IMR-90 (cell line): ENCODE measurements around the gene AMZ1. TPM values are rescaled to one million over a fixed set of nuclear protein-coding genes. Genes with fewer than 3 reads are reported as not detected.
A peak's percentile ranks its signal among the peaks of the same experiment; 100 is the strongest.

Experiments
- ATAC-seq: fragments of 200-7000 bp; cut with Tn5 transposase; 2 replicates; pipeline ENCODE4 v1.9.1; 2020; ENCODE audit warnings: low read depth, mild to moderate bottlenecking, moderate library complexity
- BruUV-seq: library from RNA; stranded (reverse); fragments of 400-500 nt; replicated peaks from 2 replicates; lab custom pipeline; 2021; lab: Mats Ljungman, UMichigan
- CTCF ChIA-PET: fragments of 300-600 bp; formaldehyde crosslinking; extraction: SDS; loops from one replicate; lab custom pipeline; 2021; ENCODE audit warnings: antibody characterized with exemption; lab: Yijun Ruan, JAX
- POLR2A ChIA-PET: fragments of 300-600 bp; sonication (Branson Sonifier 250); formaldehyde crosslinking; loops from one replicate; lab custom pipeline; 2022; ENCODE audit warnings: antibody characterized with exemption; ENCODE audit not compliant: unreplicated experiment; lab: Charles Lee
- DNase-seq: peaks from one replicate; pipeline ENCODE4 v3.0.0; 2013
- H2AFZ ChIP-seq: replicated peaks from 2 replicates; pipeline ENCODE3; 2013; ENCODE audit warnings: low read length, mild to moderate bottlenecking; ENCODE audit not compliant: poor library complexity
- H2AK5ac ChIP-seq: 2 replicates; pipeline ENCODE4 v1.6.1; 2013; ENCODE audit warnings: low read depth, low read length, inconsistent platforms
- H2AK9ac ChIP-seq: replicated peaks from 2 replicates; pipeline ENCODE3; 2013; ENCODE audit warnings: mild to moderate bottlenecking, low read depth, low read length, moderate library complexity; ENCODE audit not compliant: poor library complexity
- H2BK120ac ChIP-seq: 2 replicates; pipeline ENCODE4 v1.6.1; 2013; ENCODE audit warnings: low read depth, low read length, inconsistent platforms
- H2BK15ac ChIP-seq: 3 replicates; pipeline ENCODE4 v1.6.1; 2013; ENCODE audit warnings: low read depth, low read length, inconsistent platforms
- H2BK20ac ChIP-seq: 2 replicates; pipeline ENCODE4 v1.6.1; 2013; ENCODE audit warnings: low read depth, mild to moderate bottlenecking, inconsistent platforms, low read length, moderate library complexity
- H2BK5ac ChIP-seq: 2 replicates; pipeline ENCODE4 v1.6.1; 2013; ENCODE audit warnings: mild to moderate bottlenecking, low read depth, low read length, inconsistent platforms; ENCODE audit not compliant: poor library complexity, severe bottlenecking
- H3K14ac ChIP-seq: replicated peaks from 2 replicates; pipeline ENCODE4 v1.6.1; 2013; ENCODE audit warnings: low read depth, low read length, inconsistent platforms
- H3K18ac ChIP-seq: 2 replicates; pipeline ENCODE4 v1.6.1; 2013; ENCODE audit warnings: low read depth, low read length, control low read depth
- H3K23ac ChIP-seq: 2 replicates; pipeline ENCODE4 v1.6.1; 2013; ENCODE audit warnings: low read depth, low read length, inconsistent platforms
- H3K27ac ChIP-seq: 2 replicates; pipeline ENCODE4 v1.5.1; 2013; ENCODE audit warnings: mild to moderate bottlenecking, control low read depth, low read length; ENCODE audit not compliant: insufficient read depth
- H3K27me3 ChIP-seq: 2 replicates; pipeline ENCODE4 v1.6.1; 2013; ENCODE audit warnings: low read length; ENCODE audit not compliant: control insufficient read depth, insufficient read depth
- H3K36me3 ChIP-seq: 2 replicates; pipeline ENCODE4 v1.6.1; 2013; ENCODE audit warnings: low read length, mixed read lengths; ENCODE audit not compliant: control insufficient read depth, insufficient read depth
- H3K4ac ChIP-seq: 2 replicates; pipeline ENCODE4 v1.6.1; 2013; ENCODE audit warnings: low read depth, low read length, inconsistent platforms
- H3K4me1 ChIP-seq: 2 replicates; pipeline ENCODE4 v1.6.1; 2013; ENCODE audit warnings: low read length, mixed read lengths; ENCODE audit not compliant: control insufficient read depth, insufficient read depth
- H3K4me2 ChIP-seq: 2 replicates; pipeline ENCODE4 v1.6.1; 2013; ENCODE audit warnings: low read depth, mild to moderate bottlenecking, control low read depth, low read length, moderate library complexity
- H3K4me3 ChIP-seq: 2 replicates; pipeline ENCODE4 v1.5.1; 2013; ENCODE audit warnings: low read depth, mild to moderate bottlenecking, control low read depth, low read length, moderate library complexity; ENCODE audit not compliant: insufficient read depth
- H3K56ac ChIP-seq: 2 replicates; pipeline ENCODE4 v1.6.1; 2013; ENCODE audit warnings: low read length, inconsistent platforms; ENCODE audit not compliant: insufficient read depth; ENCODE audit errors: extremely low read depth
- H3K79me1 ChIP-seq, 2 experiments: 2 replicates each; pipeline ENCODE4 v1.6.1; 2013; ENCODE audit warnings: low read length in 2 of 2, inconsistent platforms in 1 of 2, low read depth in 1 of 2
- H3K9ac ChIP-seq: 2 replicates; pipeline ENCODE4 v1.6.1; 2013; ENCODE audit warnings: low read depth, low read length, control low read depth
- H3K9me1 ChIP-seq: 2 replicates; pipeline ENCODE4 v1.6.1; 2013; ENCODE audit warnings: low read length, inconsistent platforms; ENCODE audit not compliant: insufficient read depth
- H3K9me3 ChIP-seq: 2 replicates; pipeline ENCODE4 v1.6.1; 2013; ENCODE audit warnings: low read length; ENCODE audit not compliant: control insufficient read depth, insufficient read depth
- H4K20me1 ChIP-seq: 2 replicates; pipeline ENCODE4 v1.6.1; 2013; ENCODE audit warnings: low read length, inconsistent platforms; ENCODE audit not compliant: insufficient read depth
- H4K5ac ChIP-seq: 2 replicates; pipeline ENCODE4 v1.6.1; 2013; ENCODE audit warnings: mild to moderate bottlenecking, low read depth, low read length, control low read depth
- H4K8ac ChIP-seq, 2 experiments: 2 replicates each; pipeline ENCODE4 v1.6.1; 2013; ENCODE audit warnings: low read depth in 2 of 2, low read length in 2 of 2, control low read depth in 1 of 2, inconsistent platforms in 1 of 2
- H4K91ac ChIP-seq: 2 replicates; pipeline ENCODE4 v1.6.1; 2013; ENCODE audit warnings: low read depth, low read length, inconsistent platforms; ENCODE audit not compliant: insufficient read depth
- BHLHE40 ChIP-seq: fragments of 150-350 bp; IDR thresholded peaks from 2 replicates; pipeline ENCODE4 v1.6.1; 2016; ENCODE audit warnings: mild to moderate bottlenecking, low read depth, low read length
- CEBPB ChIP-seq: IDR thresholded peaks from 2 replicates; pipeline ENCODE4 v1.6.1; 2012; ENCODE audit warnings: low read depth, low read length, improper control_type of control experiment
- CHD1 ChIP-seq: IDR thresholded peaks from 2 replicates; pipeline ENCODE4 v1.6.1; 2012; ENCODE audit warnings: low read depth, low read length, improper control_type of control experiment
- FOS ChIP-seq: fragments of 150-350 bp; IDR thresholded peaks from 2 replicates; pipeline ENCODE4 v1.6.1; 2016; ENCODE audit warnings: low read depth, low read length
- MAZ ChIP-seq: IDR thresholded peaks from 2 replicates; pipeline ENCODE4 v1.6.1; 2012; ENCODE audit warnings: low read depth, mild to moderate bottlenecking, low read length, improper control_type of control experiment, moderate library complexity, borderline replicate concordance
- MXI1 ChIP-seq: IDR thresholded peaks from 2 replicates; pipeline ENCODE4 v1.6.1; 2012; ENCODE audit warnings: low read depth, mild to moderate bottlenecking, low read length, moderate library complexity, borderline replicate concordance
- POLR2A ChIP-seq: IDR thresholded peaks from 2 replicates; pipeline ENCODE4 v1.6.1; 2012; ENCODE audit warnings: mild to moderate bottlenecking, low read depth, low read length
- RAD21 ChIP-seq: IDR thresholded peaks from 2 replicates; pipeline ENCODE4 v1.6.1; 2012; ENCODE audit warnings: low read length, improper control_type of control experiment
- RCOR1 ChIP-seq: IDR thresholded peaks from 2 replicates; pipeline ENCODE4 v1.6.1; 2012; ENCODE audit warnings: mild to moderate bottlenecking, low read length, improper control_type of control experiment; ENCODE audit not compliant: insufficient replicate concordance
- RFX5 ChIP-seq: IDR thresholded peaks from 2 replicates; pipeline ENCODE4 v1.8.0; 2012; ENCODE audit warnings: low read depth, mild to moderate bottlenecking, low read length, moderate library complexity
- SMC3 ChIP-seq: fragments of 150-350 bp; IDR thresholded peaks from 2 replicates; pipeline ENCODE4 v1.6.1; 2016; ENCODE audit warnings: low read depth, mild to moderate bottlenecking, antibody characterized with exemption, low read length, moderate library complexity
- WGBS, 2 experiments: methylation state at CpG; one replicate each; pipeline versions ENCODE4 v1.1.5 to v1.1.7; 2013; ENCODE audit warnings: missing lambda C conversion rate in 2 of 2; ENCODE audit not compliant: insufficient read length in 1 of 2; ENCODE audit errors: extremely low coverage in 2 of 2; 5-methylcytosine and 5-hydroxymethylcytosine counted together
- dilution Hi-C: fragments of 300-500 bp; cut with HindIII; formaldehyde crosslinking; loops from one replicate; pipeline ENCODE4 v1.14.3; 2018; ENCODE audit warnings: low sequenced_read_pairs; ENCODE audit not compliant: unreplicated experiment
- in situ Hi-C: fragments of 300-500 bp; cut with MboI; formaldehyde crosslinking; loops from 3 replicates; pipeline ENCODE4 v1.14.3; 2019; ENCODE audit warnings: low sequenced_read_pairs, inconsistent platforms, mixed read lengths
- intact Hi-C: fragments of 100-400 bp; cut with micrococcal nuclease; formaldehyde crosslinking; loops from 2 replicates; pipeline ENCODE4 v1.10.0; 2022
- polyA plus RNA-seq, 3 experiments: library from polyadenylated mRNA; depleted of rRNA; stranded (reverse); fragments of >200 nt; gene quantifications; 2 replicates each; pipeline ENCODE4 v1.2.3, GENCODE V29; 2012; ENCODE audit warnings: low replicate concordance in 1 of 3
- total RNA-seq: library from RNA; depleted of rRNA; stranded (reverse); fragments of >200 nt; gene quantifications from 2 replicates; pipeline ENCODE4 v1.2.3, GENCODE V29; 2012
- TF ChIP-seq, protein P1 (sequence below): fragments of 150-350 bp; IDR thresholded peaks from 2 replicates; pipeline ENCODE4 v1.6.1; 2016; ENCODE audit warnings: low read depth, mild to moderate bottlenecking, low read length, moderate library complexity, borderline replicate concordance

AMZ1 gene
- total and polyA plus RNA-seq, 2 of the 4 experiments (the other 2 are of a cell fraction): 0.54 to 1.6 TPM

DNA sequence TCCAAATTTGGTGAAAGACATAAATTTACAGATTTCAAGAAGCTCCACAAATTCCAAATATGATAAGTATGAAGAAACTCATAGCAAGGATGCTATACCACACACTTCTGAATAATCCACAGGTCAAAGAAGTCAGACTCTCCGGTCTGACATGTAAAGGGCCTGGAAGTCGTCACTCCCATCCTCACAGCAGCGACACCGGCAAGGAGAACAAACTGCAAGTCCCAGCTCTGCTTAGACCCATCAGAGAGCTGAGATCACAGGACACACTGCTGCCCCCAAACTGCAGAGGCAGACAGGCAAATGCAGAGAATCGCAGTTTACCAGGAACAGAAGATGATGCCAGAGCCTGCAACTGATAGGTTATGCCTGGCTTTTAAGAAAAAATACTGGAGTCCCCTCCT is 62.0 kb downstream of the AMZ1 start:
- Histone ChIP-seq H3K79me1 (peaks cover 19 to 43% of the 10 kb centered on the region in 2 experiments), H3K27ac (no peak overlapping the region), H3K4me1 (peaks cover 3% of the 10 kb centered on the region), H2BK15ac (no peak overlapping the region), H3K14ac (0 out of 2 replicates have a peak overlapping the region, but pooled peaks have one; percentile 1), H3K9me3 (no peaks in the 10 kb centered on the region), H2AK9ac (no peak overlapping the region), H3K4ac (0 out of 2 replicates have a peak overlapping the region, but pooled peaks have one; percentile 11), H3K4me2 (no peak overlapping the region), H4K5ac (no peak overlapping the region), H4K8ac (no peak overlapping the region), H3K23ac (no peak overlapping the region), H3K9ac (no peak overlapping the region), H3K27me3 (no peaks in the 10 kb centered on the region), H2BK20ac (no peak overlapping the region), H2BK120ac (0 out of 2 replicates have a peak overlapping the region, but pooled peaks have one; percentile 1), H2AK5ac (no peak overlapping the region), H3K18ac (no peak overlapping the region), H2BK5ac (peak overlapping the region; percentile 50), H3K56ac (no peak overlapping the region), H4K20me1 (peaks cover 11% of the 10 kb centered on the region), H3K9me1 (peaks cover 6% of the 10 kb centered on the region), H2AFZ (no peak overlapping the region), H3K4me3 (no peak overlapping the region), H3K36me3 (peaks cover 2% of the 10 kb centered on the region; the same call in 1 of the 2 replicates), H4K91ac (no peak overlapping the region)
- peak; percentile 16 for DNase-seq
- ATAC-seq: peak; percentile 72
- dilution Hi-C loops (no loop called here), in situ Hi-C loops (no loop called here), intact Hi-C loops (no loop called here)
- no peak for TF ChIP-seq CEBPB
- no peak for TF ChIP-seq POLR2A
- no peak for TF ChIP-seq BHLHE40
- TF ChIP-seq, protein P1, sequence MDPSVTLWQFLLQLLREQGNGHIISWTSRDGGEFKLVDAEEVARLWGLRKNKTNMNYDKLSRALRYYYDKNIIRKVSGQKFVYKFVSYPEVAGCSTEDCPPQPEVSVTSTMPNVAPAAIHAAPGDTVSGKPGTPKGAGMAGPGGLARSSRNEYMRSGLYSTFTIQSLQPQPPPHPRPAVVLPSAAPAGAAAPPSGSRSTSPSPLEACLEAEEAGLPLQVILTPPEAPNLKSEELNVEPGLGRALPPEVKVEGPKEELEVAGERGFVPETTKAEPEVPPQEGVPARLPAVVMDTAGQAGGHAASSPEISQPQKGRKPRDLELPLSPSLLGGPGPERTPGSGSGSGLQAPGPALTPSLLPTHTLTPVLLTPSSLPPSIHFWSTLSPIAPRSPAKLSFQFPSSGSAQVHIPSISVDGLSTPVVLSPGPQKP: no peak
- no peak for TF ChIP-seq MAZ
- no peak for TF ChIP-seq SMC3
- TF ChIP-seq RCOR1: no peak
- TF ChIP-seq MXI1: no peak
- TF ChIP-seq RAD21: no peak
- TF ChIP-seq FOS: no peak
- TF ChIP-seq CHD1: no peak
- no peak for TF ChIP-seq RFX5
- ChIA-PET POLR2A (no interaction called here), CTCF (interaction anchor here (0.6 kb wide), 2 partner anchors 10 to 1921 kb away, joined by 3 to 4 read pairs; no protein-coding TSS in a partner anchor)
- WGBS, 2 experiments: 84% methylated on average over 3 of the region's 5 CpGs; no CpG with 5 or more reads in 1 of the 2 experiments
- BruUV-seq: no TSS peak
